Endometrial microvascular endothelial cells (primary cell): ENCODE results near the gene MYBPC3. TPM values are rescaled to one million over a fixed set of nuclear protein-coding genes. Genes with fewer than 3 reads are reported as not detected.

Experiments used
- in situ Hi-C: cut with HindIII; loops from 2 replicates; pipeline ENCODE4 v1.10.0; 2017; ENCODE audit warnings: low sequenced_read_pairs, low pct_unique_long_range_greater_than_20kb; ENCODE audit errors: inconsistent ontology term
- total RNA-seq: library from RNA; depleted of rRNA; stranded (reverse); fragments of >200 nt; gene quantifications from one replicate; pipeline ENCODE4 v1.2.3, GENCODE V29; 2015; ENCODE audit errors: inconsistent ontology term

MYBPC3 gene
- total RNA-seq, 1 donor from 2014 or later: not detected

DNA sequence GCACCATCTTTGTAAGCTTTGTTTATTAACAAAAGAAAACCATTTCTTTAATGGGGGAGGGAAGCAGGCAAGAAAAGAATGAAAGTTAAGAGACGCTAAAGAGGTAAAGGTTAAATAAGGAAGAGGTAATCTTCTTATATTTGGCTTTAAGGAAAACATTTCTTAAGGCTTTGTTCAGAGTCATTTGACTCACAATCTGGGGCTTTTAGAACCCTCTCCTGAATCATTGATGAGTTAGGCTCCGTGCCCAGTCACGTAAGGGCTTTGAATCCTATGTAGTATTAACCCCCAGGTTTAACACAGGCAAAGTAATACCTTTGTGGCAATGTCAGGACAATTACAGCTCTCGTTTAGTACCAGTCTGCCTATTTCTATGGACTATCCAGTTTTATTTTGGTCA is 56.5 kb downstream of the MYBPC3 start:
- in situ Hi-C loops: no loop called here

DNA sequence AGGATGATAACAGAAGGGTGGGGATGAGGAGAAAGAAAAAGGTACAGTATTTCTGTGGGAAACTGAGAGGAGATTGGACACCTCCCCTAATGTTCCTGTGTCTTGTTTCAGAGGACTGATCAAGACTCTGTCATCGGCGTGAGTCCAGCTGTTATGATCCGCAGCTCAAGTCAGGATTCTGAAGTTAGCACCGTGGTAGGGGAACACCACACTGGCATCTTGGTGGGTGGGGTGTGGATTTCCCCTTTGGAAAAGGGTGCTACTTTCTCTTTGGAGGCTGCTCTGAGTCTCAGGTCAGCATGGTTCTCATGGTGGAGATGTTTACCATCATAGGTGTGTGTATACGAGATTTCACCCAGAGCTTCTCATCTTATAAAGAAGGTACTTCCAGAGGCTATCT is 57.1 kb downstream of the MYBPC3 start:
- in situ Hi-C loops: no loop called here

DNA sequence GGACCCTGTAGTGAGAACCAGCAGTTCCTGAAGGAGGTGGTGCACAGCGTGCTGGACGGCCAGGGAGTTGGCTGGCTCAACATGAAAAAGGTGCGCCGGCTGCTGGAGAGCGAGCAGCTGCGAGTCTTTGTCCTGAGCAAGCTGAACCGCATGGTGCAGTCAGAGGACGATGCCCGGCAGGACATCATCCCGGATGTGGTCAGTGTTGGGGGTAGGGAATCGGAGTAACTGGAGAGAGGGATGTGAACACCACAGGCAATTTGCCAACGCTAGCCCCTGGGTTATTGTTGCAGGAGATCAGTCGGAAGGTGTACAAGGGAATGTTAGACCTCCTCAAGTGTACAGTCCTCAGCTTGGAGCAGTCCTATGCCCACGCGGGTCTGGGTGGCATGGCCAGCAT is 62.6 kb downstream of the MYBPC3 start:
- in situ Hi-C loops: no loop called here

DNA sequence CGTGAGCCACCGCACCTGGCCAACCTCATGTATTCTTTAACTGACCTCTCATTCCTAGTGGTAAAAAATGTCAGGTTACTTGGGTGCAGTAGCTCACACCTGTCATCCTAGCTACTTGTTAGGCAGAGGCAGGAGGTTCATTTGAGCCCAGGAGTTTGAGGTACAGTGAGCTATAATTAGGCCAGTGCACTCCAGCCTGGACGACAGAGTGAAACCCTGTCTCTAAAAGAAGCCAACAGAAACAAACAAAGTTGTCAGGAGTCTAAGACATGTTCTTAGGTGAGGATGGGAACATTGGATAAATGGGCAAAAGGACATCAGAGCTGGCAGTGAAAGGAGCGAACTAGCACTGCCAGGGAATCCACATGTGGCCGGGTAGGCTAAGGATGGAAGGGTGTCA is 64.4 kb downstream of the MYBPC3 start:
- in situ Hi-C loops: no loop called here

DNA sequence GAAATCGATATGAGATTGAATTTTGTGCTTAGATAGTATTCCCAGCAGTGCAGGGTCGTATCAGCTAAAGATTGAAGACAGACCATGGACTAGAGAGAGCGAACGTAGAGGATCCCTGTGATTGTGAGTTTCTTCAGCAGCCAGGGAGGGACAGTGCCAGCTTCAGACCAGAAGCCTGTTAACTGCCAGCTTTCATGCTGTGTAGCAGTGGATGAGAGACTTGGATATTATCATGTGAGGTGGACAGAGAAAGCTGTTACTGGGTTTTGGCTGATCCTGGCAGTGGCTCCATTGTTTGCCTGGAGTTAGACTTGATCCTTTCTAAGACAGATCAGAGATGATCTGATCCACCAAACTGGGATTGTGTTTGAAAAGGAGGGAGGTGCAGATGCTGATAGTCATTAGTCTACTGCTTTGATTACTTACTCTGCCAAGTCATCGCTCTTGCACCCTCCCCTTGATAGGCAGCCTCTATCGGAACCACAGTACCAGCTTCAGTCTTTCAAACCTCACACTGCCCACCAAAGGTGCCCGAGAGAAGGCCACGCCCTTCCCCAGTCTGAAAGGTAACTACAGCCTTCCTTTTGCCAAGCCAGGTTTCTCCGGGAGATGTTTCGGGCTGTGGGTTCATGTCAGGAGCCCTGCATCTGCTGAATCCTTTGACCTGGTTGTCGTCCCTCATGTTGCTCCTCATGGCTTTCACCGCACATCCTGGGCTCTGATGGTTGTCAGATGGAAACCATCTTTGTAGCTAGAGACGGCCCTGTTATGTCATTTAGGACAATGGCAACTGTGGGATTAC is 66.3 kb downstream of the MYBPC3 start:
- in situ Hi-C loops: no loop called here

DNA sequence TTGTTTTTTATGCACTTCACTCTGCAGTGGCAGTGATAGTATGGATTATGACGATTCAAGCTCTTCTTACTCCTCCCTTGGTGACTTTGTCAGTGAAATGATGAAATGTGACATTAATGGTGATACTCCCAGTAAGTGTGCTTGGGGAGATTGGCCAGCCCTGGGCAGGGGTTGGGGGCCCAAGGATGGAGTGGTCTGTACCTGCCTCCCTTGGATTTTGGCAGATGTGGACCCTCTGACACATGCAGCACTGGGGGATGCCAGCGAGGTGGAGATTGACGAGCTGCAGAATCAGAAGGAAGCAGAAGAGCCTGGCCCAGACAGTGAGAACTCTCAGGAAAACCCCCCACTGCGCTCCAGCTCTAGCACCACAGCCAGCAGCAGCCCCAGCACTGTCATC is 68.4 kb downstream of the MYBPC3 start:
- in situ Hi-C loops: no loop called here

DNA sequence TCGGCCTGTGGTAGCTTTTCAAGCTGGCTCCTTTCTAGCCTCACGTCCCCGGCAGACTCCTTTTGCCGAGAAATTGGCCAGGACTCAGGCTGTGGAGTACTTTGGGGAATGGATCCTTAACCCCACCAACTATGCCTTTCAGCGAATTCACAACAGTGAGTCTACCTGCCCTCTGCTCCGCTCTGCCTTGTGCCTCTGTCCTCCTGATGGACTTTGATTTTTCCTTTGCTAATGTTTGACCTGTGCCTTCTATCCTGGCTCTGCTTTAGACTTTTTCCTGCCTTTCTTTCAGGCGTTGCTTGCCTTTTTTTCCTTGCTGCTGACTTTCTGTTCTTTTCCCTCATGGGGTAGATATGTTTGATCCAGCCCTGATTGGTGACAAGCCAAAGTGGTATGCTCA is 70.0 kb downstream of the MYBPC3 start:
- in situ Hi-C loops: no loop called here

Other genes starting within 250 kb of the MYBPC3 start
- gene ARFGAP2, start 175.8 kb downstream of the MYBPC3 start, total RNA-seq: 186 TPM
- gene PACSIN3, start 166.3 kb downstream of the MYBPC3 start, total RNA-seq: 12.0 TPM
- 84.0 TPM for gene DDB2, start 137.7 kb downstream of the MYBPC3 start, total RNA-seq
- gene ACP2, start 103.9 kb downstream of the MYBPC3 start, total RNA-seq: 72.4 TPM
- 4.6 TPM for gene NR1H3, start 94.7 kb downstream of the MYBPC3 start, total RNA-seq
- 27.1 TPM for gene MADD, start 82.6 kb downstream of the MYBPC3 start, total RNA-seq
- not detected for gene SPI1, start 25.8 kb upstream of the MYBPC3 start, total RNA-seq
- gene SLC39A13, start 55.9 kb upstream of the MYBPC3 start, total RNA-seq: 133 TPM
- 238 TPM for gene PSMC3, start 73.7 kb upstream of the MYBPC3 start, total RNA-seq
- gene RAPSN, start 96.4 kb upstream of the MYBPC3 start, total RNA-seq: not detected
- 86.2 TPM for gene CELF1, start 200.4 kb upstream of the MYBPC3 start, total RNA-seq
- 107 TPM for gene PTPMT1, start 212.9 kb upstream of the MYBPC3 start, total RNA-seq
- 26.3 TPM for gene KBTBD4, start 226.3 kb upstream of the MYBPC3 start, total RNA-seq
- 78.7 TPM for gene NDUFS3, start 226.4 kb upstream of the MYBPC3 start, total RNA-seq
- not detected for gene FAM180B, start 234.0 kb upstream of the MYBPC3 start, total RNA-seq
- not detected for gene C1QTNF4, start 241.7 kb upstream of the MYBPC3 start, total RNA-seq